ENCODE measurements around the gene SLC25A21.

SLC25A21 gene

DNA sequence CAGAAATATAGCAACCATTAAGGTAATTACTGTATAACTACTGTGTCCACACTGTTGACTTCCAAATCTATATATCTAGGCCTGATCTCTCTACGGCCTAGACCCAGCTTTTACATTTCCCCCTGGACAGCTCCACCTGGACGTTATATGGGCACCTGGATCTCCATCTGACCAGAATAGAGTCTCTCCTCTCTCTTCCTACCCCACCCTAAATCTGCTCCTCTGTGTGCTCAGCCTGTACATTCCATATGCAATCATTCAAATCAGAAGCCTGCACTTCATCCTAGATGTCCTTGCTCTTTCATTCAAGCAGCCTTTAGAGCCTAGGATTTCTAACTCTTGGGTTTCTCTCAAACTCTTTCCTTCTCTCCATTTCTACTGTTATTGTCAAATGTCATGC lies 255.7 kb downstream of the SLC25A21 start:
- TF ChIP-seq PATZ1 (CRISPR knock-in tag; IDR thresholded peaks at IDR 0.05; ENCODE audit: borderline replicate concordance) = no peak
- TF ChIP-seq ZNF565 (CRISPR knock-in tag; conservative IDR thresholded peaks at IDR 0.05; ENCODE audit: low read depth) = no peak
- TF ChIP-seq, protein P1, sequence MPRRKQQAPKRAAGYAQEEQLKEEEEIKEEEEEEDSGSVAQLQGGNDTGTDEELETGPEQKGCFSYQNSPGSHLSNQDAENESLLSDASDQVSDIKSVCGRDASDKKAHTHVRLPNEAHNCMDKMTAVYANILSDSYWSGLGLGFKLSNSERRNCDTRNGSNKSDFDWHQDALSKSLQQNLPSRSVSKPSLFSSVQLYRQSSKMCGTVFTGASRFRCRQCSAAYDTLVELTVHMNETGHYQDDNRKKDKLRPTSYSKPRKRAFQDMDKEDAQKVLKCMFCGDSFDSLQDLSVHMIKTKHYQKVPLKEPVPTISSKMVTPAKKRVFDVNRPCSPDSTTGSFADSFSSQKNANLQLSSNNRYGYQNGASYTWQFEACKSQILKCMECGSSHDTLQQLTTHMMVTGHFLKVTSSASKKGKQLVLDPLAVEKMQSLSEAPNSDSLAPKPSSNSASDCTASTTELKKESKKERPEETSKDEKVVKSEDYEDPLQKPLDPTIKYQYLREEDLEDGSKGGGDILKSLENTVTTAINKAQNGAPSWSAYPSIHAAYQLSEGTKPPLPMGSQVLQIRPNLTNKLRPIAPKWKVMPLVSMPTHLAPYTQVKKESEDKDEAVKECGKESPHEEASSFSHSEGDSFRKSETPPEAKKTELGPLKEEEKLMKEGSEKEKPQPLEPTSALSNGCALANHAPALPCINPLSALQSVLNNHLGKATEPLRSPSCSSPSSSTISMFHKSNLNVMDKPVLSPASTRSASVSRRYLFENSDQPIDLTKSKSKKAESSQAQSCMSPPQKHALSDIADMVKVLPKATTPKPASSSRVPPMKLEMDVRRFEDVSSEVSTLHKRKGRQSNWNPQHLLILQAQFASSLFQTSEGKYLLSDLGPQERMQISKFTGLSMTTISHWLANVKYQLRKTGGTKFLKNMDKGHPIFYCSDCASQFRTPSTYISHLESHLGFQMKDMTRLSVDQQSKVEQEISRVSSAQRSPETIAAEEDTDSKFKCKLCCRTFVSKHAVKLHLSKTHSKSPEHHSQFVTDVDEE (CRISPR knock-in tag; IDR thresholded peaks at IDR 0.05) = no peak
- no peak for TF ChIP-seq ISL1 (CRISPR knock-in tag; IDR thresholded peaks at IDR 0.05)
- no peak for TF ChIP-seq GLIS3 (CRISPR knock-in tag; IDR thresholded peaks at IDR 0.05)
- TF ChIP-seq ZFP30 (CRISPR knock-in tag; IDR thresholded peaks at IDR 0.05) = no peak
- TF ChIP-seq RARB (CRISPR knock-in tag; IDR thresholded peaks at IDR 0.05) = no peak
- no peak for TF ChIP-seq SNAI2 (CRISPR knock-in tag; IDR thresholded peaks at IDR 0.05)
- no peak for TF ChIP-seq PPARA (CRISPR knock-in tag; IDR thresholded peaks at IDR 0.05; ENCODE audit: borderline replicate concordance)
- TF ChIP-seq TOX (CRISPR knock-in tag; IDR thresholded peaks at IDR 0.05; ENCODE audit: borderline replicate concordance) = no peak
- TF ChIP-seq CREB5 (CRISPR knock-in tag; IDR thresholded peaks at IDR 0.05; ENCODE audit: low read depth) = no peak
- no peak for TF ChIP-seq TCF4 (CRISPR knock-in tag; IDR thresholded peaks at IDR 0.05; ENCODE audit: borderline replicate concordance)
- no peak for TF ChIP-seq POU6F1 (CRISPR knock-in tag; IDR thresholded peaks at IDR 0.05; ENCODE audit: borderline replicate concordance, low read depth)
- TF ChIP-seq CSRNP3 (CRISPR knock-in tag; IDR thresholded peaks at IDR 0.05) = no peak
- TF ChIP-seq ARNTL (CRISPR knock-in tag; IDR thresholded peaks at IDR 0.05; ENCODE audit: borderline replicate concordance, low read depth) = no peak

GRCh38 chr14:36915081-36915480 lies 257.3 kb downstream of the SLC25A21 start:
- no peak for TF ChIP-seq ZNF565 (CRISPR knock-in tag; conservative IDR thresholded peaks at IDR 0.05; ENCODE audit: low read depth)
- TF ChIP-seq, protein P1 (CRISPR knock-in tag; IDR thresholded peaks at IDR 0.05) = no peak
- TF ChIP-seq POU6F1 (CRISPR knock-in tag; IDR thresholded peaks at IDR 0.05; ENCODE audit: borderline replicate concordance, low read depth) = no peak
- TF ChIP-seq ZNF70 (CRISPR knock-in tag; IDR thresholded peaks at IDR 0.05) = no peak
- no peak for TF ChIP-seq RARB (CRISPR knock-in tag; IDR thresholded peaks at IDR 0.05)
- no peak for TF ChIP-seq BACH2 (CRISPR knock-in tag; IDR thresholded peaks at IDR 0.05; ENCODE audit: borderline replicate concordance)
- no peak for TF ChIP-seq ZNF8 (CRISPR knock-in tag; IDR thresholded peaks at IDR 0.05)
- TF ChIP-seq ZC3H10 (CRISPR knock-in tag; IDR thresholded peaks at IDR 0.05) = no peak
- no peak for TF ChIP-seq CSRNP3 (CRISPR knock-in tag; IDR thresholded peaks at IDR 0.05)
- TF ChIP-seq ZFP3 (CRISPR knock-in tag; IDR thresholded peaks at IDR 0.05) = no peak
- TF ChIP-seq ESRRG (CRISPR knock-in tag; IDR thresholded peaks at IDR 0.05) = no peak
- ATAC-seq = no peak

More for the DNA sequence above, 255.7 kb downstream of the SLC25A21 start:
- no peak for ATAC-seq
